NB4 (cell line): Measurements from ENCODE around the gene IGSF21.

Experiments
- CTCF ChIP-seq: IDR thresholded peaks from one replicate; pipeline ENCODE4 v1.5.1; 2012; ENCODE audit warnings: low read depth, low read length
- POLR2A ChIP-seq: IDR thresholded peaks from 2 replicates; pipeline ENCODE4 v1.6.1; 2011; ENCODE audit warnings: mild to moderate bottlenecking; ENCODE audit not compliant: insufficient read length; ENCODE audit errors: extremely low read depth

- TF ChIP-seq CTCF (no peak), POLR2A (no peak)
These were observed 185.7 kb downstream of the IGSF21 start for GRCh38 chr1:18293291-18293690.
